Measurements from ENCODE around the gene CX3CL1. TPM values are rescaled to one million over a fixed set of nuclear protein-coding genes. Genes with fewer than 3 reads are reported as not detected.

The CX3CL1 gene
- total and polyA plus RNA-seq, 2 donors (not counting 3 experiments of a cell fraction or from before 2014, with no cell fraction given), result 2.0 to 2.3 TPM

DNA sequence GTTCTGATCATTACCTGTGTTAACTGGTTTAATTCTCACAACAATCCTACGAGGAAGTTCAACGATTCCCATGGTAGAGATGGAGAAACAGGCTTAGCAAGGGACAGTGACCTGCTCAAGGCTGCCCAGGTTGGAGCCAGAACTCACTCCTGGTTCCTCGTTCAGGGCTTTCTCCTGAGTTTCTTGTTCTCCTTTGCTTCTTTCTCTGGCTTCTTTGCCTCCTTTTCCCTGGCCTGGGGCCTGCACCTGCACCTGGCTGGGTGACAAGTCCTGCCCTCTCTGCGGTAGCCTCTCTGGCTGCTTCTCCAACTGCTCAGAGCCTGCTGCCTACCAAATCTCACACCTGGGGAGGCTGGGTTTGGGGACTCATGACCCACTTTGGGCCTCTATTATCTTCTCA, 10.9 kb upstream of the CX3CL1 start:
- dilution Hi-C loops (cut with MboI; ENCODE audit: extremely low pct_ligation_motif_present, low sequenced_read_pairs) (no loop called here), intact Hi-C loops (cut with micrococcal nuclease) (no loop called here)
- Histone ChIP-seq H3K79me2 (ENCODE audit: control insufficient read depth, insufficient read depth, low read length) (no peaks in the 10 kb centered on the region), H3K9me3 (replicated peaks; ENCODE audit: control insufficient read depth, insufficient read depth, low read length) (no peaks in the 10 kb centered on the region), H3K9me1 (replicated peaks; ENCODE audit: control insufficient read depth, extremely low read depth, insufficient read depth, low read length) (no peaks in the 10 kb centered on the region), H4K20me1 (replicated peaks; ENCODE audit: control insufficient read depth, extremely low read depth, insufficient read depth, low read length) (no peaks in the 10 kb centered on the region), H3K9ac (replicated peaks; ENCODE audit: extremely low read depth, insufficient read depth, low read length) (no peak overlapping the region), H3K27me3 (ENCODE audit: control insufficient read depth in 2 of 2, insufficient read depth in 2 of 2, low read length in 2 of 2) (peaks cover 0 to 1% of the 10 kb centered on the region in 2 experiments), H3K4me1 (ENCODE audit: control insufficient read depth, extremely low read depth, insufficient read depth, low read length) (peaks cover 3% of the 10 kb centered on the region), H3K4me2 (ENCODE audit: insufficient read depth, low read length) (no peak overlapping the region), H3K27ac (ENCODE audit: insufficient read depth, low read depth, low read length) (no peak overlapping the region), H2AFZ (ENCODE audit: low read depth, low read length) (no peak overlapping the region), H3K4me3 (replicated peaks in 1 of 3; ENCODE audit: insufficient read depth in 1 of 3, low read depth in 1 of 3, low read length in 3 of 3) (no peak overlapping the region), H3K36me3 (ENCODE audit: control insufficient read depth in 2 of 2, extremely low read depth in 1 of 2, insufficient read depth in 2 of 2, low read length in 2 of 2) (no peaks in the 10 kb centered on the region)
- FAIRE-seq (no peak), DNase-seq (ENCODE audit: low read depth, low spot score) (no peak)
- no TSS peak for BruUV-seq (replicated peaks)
- ChIA-PET CTCF (interaction anchor here (0.7 to 2.5 kb wide), 2 partner anchors 10 to 778 kb away, joined by 3 to 7 read pairs; partner anchors contain the start of gene CX3CL1), POLR2A (no interaction called here)
- no peak for TF ChIP-seq POLR2AphosphoS5 (IDR thresholded peaks at IDR 0.05; ENCODE audit: insufficient read depth, low read depth, low read length)

DNA sequence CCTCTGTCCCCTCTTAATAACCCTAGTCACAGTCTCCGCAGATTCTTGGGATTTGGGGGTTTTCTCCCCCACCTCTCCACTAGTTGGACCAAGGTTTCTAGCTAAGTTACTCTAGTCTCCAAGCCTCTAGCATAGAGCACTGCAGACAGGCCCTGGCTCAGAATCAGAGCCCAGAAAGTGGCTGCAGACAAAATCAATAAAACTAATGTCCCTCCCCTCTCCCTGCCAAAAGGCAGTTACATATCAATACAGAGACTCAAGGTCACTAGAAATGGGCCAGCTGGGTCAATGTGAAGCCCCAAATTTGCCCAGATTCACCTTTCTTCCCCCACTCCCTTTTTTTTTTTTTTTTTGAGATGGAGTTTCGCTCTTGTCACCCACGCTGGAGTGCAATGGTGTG, 8.1 kb upstream of the CX3CL1 start:
- Histone ChIP-seq H3K4me2 (ENCODE audit: insufficient read depth, low read length) (no peak overlapping the region), H3K9ac (replicated peaks; ENCODE audit: extremely low read depth, insufficient read depth, low read length) (no peak overlapping the region), H3K79me2 (ENCODE audit: control insufficient read depth, insufficient read depth, low read length) (no peaks in the 10 kb centered on the region), H3K27ac (ENCODE audit: insufficient read depth, low read depth, low read length) (no peak overlapping the region), H3K36me3 (ENCODE audit: control insufficient read depth in 2 of 2, extremely low read depth in 1 of 2, insufficient read depth in 2 of 2, low read length in 2 of 2) (no peaks in the 10 kb centered on the region), H4K20me1 (replicated peaks; ENCODE audit: control insufficient read depth, extremely low read depth, insufficient read depth, low read length) (no peaks in the 10 kb centered on the region), H3K4me3 (replicated peaks in 1 of 3; ENCODE audit: insufficient read depth in 1 of 3, low read depth in 1 of 3, low read length in 3 of 3) (no peak overlapping the region), H3K4me1 (ENCODE audit: control insufficient read depth, extremely low read depth, insufficient read depth, low read length) (peaks cover 19% of the 10 kb centered on the region), H3K27me3 (ENCODE audit: control insufficient read depth in 2 of 2, insufficient read depth in 2 of 2, low read length in 2 of 2) (peaks cover 0 to 1% of the 10 kb centered on the region in 2 experiments), H2AFZ (ENCODE audit: low read depth, low read length) (no peak overlapping the region), H3K9me3 (replicated peaks; ENCODE audit: control insufficient read depth, insufficient read depth, low read length) (no peaks in the 10 kb centered on the region), H3K9me1 (replicated peaks; ENCODE audit: control insufficient read depth, extremely low read depth, insufficient read depth, low read length) (no peaks in the 10 kb centered on the region)
- ChIA-PET CTCF (interaction anchor here (1.4 kb wide), 1 partner anchor 53 kb away, joined by 4 read pairs; no protein-coding TSS in a partner anchor), POLR2A (no interaction called here)
- BruUV-seq (replicated peaks), result no TSS peak
- dilution Hi-C loops (cut with MboI; ENCODE audit: extremely low pct_ligation_motif_present, low sequenced_read_pairs), result no loop called here
- no peak for TF ChIP-seq FOS (IDR thresholded peaks at IDR 0.05; ENCODE audit: borderline replicate concordance, insufficient read depth, low read length)
- no peak for TF ChIP-seq JUN (IDR thresholded peaks at IDR 0.05; ENCODE audit: borderline replicate concordance, insufficient read depth, insufficient read length, low read depth)
- TF ChIP-seq, protein P1, sequence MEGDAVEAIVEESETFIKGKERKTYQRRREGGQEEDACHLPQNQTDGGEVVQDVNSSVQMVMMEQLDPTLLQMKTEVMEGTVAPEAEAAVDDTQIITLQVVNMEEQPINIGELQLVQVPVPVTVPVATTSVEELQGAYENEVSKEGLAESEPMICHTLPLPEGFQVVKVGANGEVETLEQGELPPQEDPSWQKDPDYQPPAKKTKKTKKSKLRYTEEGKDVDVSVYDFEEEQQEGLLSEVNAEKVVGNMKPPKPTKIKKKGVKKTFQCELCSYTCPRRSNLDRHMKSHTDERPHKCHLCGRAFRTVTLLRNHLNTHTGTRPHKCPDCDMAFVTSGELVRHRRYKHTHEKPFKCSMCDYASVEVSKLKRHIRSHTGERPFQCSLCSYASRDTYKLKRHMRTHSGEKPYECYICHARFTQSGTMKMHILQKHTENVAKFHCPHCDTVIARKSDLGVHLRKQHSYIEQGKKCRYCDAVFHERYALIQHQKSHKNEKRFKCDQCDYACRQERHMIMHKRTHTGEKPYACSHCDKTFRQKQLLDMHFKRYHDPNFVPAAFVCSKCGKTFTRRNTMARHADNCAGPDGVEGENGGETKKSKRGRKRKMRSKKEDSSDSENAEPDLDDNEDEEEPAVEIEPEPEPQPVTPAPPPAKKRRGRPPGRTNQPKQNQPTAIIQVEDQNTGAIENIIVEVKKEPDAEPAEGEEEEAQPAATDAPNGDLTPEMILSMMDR (IDR thresholded peaks at IDR 0.05; ENCODE audit: extremely low read depth in 1 of 2, insufficient read depth in 1 of 2, low read depth in 1 of 2, low read length in 2 of 2), result no peak
- TF ChIP-seq EZH2 (IDR thresholded peaks at IDR 0.05; ENCODE audit: borderline replicate concordance, low read depth, low read length, severe bottlenecking), result no peak
- TF ChIP-seq, protein P2, sequence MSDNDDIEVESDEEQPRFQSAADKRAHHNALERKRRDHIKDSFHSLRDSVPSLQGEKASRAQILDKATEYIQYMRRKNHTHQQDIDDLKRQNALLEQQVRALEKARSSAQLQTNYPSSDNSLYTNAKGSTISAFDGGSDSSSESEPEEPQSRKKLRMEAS (IDR thresholded peaks at IDR 0.05; ENCODE audit: insufficient read depth, insufficient read length), result no peak
- no peak for TF ChIP-seq POLR2A (IDR thresholded peaks at IDR 0.05; ENCODE audit: low read depth, low read length)
- no peak for TF ChIP-seq MYC (IDR thresholded peaks at IDR 0.05; ENCODE audit: low read depth, low read length)
- no peak for TF ChIP-seq POLR2AphosphoS5 (IDR thresholded peaks at IDR 0.05; ENCODE audit: insufficient read depth, low read depth, low read length)
- no peak for TF ChIP-seq GATA2 (IDR thresholded peaks at IDR 0.05; ENCODE audit: insufficient read depth, insufficient read length, low read depth, low read length)
- FAIRE-seq (no peak), DNase-seq (ENCODE audit: low read depth, low spot score) (no peak)
- intact Hi-C loops (cut with micrococcal nuclease), result no loop called here

All from endothelial cell of umbilical vein (primary cell).